ENCODE measurements around the gene NEBL.
A peak's percentile ranks its signal among the peaks of the same experiment; 100 is the strongest.
"Not testable (repeated sequence)": the region's sequence is repeated elsewhere in the genome, so short reads cannot be mapped to it uniquely, and the experiment has no call there.

NEBL gene, protein sequence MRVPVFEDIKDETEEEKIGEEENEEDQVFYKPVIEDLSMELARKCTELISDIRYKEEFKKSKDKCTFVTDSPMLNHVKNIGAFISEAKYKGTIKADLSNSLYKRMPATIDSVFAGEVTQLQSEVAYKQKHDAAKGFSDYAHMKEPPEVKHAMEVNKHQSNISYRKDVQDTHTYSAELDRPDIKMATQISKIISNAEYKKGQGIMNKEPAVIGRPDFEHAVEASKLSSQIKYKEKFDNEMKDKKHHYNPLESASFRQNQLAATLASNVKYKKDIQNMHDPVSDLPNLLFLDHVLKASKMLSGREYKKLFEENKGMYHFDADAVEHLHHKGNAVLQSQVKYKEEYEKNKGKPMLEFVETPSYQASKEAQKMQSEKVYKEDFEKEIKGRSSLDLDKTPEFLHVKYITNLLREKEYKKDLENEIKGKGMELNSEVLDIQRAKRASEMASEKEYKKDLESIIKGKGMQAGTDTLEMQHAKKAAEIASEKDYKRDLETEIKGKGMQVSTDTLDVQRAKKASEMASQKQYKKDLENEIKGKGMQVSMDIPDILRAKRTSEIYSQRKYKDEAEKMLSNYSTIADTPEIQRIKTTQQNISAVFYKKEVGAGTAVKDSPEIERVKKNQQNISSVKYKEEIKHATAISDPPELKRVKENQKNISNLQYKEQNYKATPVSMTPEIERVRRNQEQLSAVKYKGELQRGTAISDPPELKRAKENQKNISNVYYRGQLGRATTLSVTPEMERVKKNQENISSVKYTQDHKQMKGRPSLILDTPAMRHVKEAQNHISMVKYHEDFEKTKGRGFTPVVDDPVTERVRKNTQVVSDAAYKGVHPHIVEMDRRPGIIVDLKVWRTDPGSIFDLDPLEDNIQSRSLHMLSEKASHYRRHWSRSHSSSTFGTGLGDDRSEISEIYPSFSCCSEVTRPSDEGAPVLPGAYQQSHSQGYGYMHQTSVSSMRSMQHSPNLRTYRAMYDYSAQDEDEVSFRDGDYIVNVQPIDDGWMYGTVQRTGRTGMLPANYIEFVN

DNA sequence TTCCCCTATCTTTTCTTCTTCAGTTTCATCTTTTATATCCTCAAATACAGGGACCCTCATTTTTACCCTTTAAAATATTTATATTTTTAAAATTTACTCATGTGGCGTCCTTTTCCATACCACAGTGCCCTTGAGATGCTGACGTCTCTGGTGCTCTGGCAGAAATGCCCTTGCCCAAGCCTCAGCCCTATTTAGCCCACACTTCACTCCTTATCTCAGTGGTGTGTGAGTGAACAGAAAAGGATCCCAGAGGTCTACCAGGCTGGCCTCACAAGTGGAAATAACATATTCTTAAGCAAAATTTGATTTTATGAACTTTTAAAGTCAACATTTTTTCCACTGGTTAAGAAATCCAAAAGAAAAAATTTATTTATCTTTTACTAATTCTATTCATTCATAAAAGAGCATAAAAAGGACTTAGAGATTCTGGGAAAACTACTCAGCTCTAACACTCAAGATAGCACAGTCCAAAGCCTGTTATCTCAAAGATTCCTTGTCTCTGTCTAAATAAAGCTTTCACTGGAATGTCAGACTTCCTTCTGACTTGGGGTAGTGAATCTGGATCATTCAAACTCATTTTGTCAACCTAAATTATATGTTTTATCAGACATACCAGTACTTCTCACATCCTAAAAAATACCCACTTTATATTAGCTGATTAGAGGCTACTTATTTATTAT lies at the start of gene NEBL:
Gene NEBL, minus strand, starts transcription at position 166 of the 680 bp plus-strand sequence. Its CDS starts 106 bp downstream, at position 60.
- no peak for DNase-seq

DNA sequence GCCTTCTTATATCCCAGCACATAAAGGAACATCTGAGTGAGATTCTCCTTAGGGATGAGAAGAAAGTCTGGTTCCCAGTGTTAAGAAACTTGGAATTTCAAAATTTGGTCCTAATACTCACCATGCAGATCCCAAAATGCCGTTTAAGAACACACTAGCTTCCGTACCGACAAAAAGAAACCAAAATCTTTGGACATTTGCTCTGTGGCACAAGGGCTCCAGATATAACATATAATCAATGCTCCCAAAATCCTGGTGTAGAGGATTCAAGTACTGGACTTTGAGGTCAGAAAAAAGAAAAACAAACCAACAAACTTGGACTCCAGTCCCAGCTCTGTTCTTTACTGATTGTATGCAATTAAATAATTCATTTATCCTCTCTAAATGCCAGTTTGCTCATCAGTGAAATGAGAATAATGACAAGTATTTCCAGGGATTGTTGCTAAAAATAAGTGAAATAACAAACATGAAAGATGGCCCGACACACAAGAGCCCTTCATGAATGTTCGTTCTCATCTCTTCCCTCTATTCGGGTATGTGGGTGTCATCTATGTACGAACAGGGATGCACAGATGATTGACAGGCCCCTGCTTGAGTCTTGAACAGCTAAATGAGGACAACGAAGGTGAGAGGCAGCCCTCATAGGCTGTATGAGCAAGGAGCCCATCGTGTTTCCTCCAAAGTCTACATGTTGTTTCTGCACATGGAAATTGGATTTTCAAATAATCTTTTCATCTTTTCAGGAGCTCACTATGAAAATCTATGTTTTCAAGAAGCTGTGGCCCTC lies 48.6 kb upstream of the NEBL start:
- DNase-seq: no peak

DNA sequence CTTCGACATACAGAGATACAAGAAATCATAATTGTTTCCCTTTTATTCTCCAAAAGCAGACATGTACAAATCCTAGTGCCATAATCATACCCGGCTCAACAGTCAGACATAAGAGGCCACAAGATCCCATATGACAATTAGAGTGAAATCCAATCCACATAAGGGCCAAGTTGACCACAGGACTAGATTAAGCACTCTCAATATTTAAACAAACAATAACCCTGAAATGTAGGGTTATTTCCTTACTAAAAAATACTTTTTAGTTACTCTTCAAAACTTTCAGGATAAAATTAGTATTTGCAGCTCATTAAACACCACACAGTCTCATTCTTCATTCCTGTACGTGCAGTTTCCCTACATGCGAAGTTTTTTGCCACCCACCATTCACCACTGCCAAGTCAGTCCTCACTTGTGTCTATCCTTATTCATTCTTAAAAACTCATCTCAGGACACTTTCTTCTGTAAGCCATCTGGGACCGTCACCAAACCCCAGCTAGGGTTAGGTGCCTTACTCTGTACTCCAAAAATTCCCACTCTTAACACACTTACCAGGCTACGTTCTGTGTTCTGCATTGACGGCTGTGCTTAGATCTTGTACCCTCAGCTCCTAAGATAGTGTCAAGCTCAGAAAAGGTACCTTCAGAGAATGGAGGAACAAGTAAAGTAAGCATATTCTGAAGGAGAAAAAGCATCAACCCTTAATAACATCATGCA lies 47.8 kb upstream of the NEBL start:
- DNase-seq: no peak

DNA sequence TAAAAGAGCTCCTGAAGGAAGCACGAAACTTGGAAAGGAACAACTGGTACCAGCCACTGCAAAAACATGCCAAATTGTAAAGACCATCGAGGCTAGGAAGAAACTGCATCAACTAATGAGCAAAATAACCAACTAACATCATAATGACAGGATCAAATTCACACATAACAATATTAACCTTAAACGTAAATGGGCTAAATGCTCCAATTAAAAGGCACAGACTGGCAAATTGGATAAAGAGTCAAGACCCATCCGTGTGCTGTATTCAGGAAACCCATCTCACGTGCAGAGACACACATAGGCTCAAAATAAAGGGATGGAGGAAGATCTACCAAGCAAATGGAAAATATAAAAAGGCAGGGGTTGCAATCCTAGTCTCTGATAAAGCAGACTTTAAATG lies 42.3 kb upstream of the NEBL start:
- not testable (repeated sequence) for DNase-seq

DNA sequence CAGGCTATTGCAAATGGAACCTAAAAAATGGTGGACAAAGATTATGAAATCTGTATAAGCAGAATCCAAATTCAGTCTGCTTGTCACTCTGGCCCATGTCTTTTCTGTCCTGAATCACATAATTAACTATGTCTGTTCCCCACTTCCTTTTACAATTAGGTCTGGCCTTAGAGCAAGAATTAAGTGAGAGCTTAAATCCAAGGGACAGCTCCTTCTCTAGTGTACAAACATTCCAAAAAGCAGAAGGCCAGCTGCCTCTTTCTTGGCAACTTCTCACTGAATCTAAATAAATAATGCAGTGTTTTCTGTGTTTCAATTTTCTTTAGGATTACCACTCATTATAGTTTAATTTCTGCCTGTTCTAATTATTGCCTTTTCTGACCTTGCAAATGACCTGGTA lies 39.3 kb upstream of the NEBL start:
- no peak for DNase-seq

DNA sequence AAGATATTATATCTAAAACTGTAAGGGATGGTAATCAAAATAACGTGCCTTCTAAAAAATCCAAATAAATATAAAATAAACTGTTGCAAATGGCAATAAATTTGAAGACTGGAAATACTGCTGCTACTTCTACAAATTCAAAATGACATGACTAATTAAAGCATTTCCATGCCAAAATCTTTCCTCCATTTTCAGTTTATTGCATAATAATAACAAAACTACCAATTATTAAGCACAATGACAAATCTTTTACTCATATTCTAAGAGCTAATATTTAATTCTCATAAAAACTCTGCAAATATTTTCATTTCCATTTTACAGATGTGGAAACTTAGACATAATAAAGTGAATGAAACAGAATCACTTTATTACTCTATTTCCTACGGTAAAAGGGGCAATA lies 38.8 kb upstream of the NEBL start:
- DNase-seq: no peak

DNA sequence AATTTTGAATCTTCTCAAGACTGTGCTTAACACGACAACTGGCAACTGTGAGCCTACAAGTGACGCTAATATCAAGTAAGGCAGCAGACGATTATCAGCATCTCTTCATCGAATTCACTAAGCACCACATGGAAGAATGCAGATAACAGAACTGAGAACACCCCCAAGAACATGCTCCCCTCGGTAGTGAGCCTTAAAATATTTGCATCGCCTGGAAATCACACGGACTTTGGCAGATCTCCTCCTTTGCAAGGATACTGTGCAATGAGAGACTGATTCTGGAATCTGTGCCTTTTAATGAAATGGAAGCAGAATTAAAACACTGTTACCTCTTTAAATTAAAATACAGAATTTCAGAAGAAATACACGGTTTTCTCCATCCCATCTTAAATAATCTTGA lies 38.2 kb upstream of the NEBL start:
- no peak for DNase-seq

DNA sequence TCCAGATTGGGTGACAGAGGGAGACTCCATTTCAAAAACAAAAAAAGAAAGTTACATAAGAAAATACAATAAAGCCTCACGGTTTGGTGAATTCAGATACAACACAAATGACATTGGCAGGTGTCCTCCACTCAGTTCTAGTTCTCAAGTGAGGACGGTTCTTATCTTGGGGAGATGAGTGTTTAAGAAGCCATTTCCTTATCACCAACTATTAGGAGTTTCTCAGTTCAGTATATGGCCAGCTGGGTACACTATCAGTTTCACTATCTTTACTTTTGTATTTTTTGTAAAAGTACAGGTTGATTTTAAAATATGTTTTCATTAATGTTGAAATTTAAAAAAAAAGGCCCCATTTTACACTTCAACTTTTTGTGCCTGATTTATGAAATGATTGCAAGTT lies 36.6 kb upstream of the NEBL start:
- DNase-seq: no peak

DNA sequence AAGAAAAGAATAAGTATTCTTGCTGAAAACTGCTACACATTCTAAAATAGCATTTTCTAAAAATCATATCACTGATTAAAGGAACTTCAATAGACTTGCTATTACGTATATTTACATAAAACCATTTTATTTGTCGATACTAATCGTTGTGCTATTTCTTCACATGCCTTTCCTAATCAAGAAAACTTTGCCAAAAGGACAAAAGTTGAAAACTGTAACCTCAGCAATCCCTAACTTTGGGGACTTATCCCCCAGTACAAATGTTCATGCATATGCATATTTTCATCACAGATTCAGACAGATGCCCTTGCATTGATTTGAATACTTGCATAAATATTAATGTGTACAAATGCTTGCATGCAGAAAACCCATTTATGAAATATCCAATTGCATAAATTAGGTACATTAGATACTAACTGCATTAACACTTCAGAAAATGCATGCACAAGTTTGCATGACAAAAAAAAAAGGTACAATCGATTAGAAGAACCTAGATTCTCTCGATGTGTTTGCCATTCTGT lies 35.6 kb upstream of the NEBL start:
- no peak for DNase-seq

DNA sequence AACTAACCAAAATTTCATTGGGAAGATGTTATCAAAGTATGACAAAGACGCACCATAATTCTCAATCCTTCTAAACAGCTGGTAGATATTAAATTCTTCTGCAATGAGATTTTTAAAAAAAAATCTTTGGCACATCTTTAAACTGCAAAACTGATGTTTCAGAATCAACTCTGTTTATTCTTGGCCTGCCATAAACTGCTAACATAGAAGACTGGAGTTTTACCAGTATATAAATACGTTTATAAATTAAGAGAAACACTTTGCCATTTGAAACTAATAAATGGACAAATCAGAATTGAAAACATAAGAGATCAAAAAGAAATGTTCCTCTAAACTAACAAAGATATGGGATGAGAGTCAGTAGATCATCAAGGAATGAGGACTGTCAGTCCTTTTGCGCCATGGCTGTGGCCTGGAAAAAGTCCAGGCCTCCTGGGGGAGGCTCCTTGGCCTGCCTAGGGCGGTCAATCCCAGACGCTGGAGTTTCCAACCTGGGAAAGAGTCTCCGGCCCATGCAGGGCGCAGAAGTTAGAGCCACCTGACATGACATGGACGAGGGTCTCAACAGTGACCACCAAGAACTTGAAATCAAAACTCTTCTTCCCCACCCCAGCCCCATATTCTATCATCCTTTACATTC lies 34.2 kb upstream of the NEBL start:
- no peak for DNase-seq

DNA sequence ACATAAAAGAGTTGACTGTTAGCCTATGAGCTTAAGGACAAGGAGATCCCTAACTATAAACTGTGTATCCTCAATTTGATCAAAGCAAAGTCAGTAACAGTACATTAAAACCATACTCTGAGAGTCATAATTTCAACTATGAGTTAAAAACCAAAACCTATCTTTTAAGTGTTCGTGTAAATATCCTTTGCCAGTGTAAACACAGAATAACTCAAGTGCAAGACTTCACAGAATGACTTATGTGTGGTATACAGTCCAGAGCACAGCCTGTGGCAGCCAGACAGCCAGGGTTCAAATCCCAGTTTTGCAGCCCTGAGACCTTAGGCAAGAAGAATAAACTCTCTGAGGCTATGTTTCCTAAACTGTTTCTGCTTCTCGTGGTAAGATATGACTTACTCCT lies 30.3 kb upstream of the NEBL start:
- DNase-seq: no peak

DNA sequence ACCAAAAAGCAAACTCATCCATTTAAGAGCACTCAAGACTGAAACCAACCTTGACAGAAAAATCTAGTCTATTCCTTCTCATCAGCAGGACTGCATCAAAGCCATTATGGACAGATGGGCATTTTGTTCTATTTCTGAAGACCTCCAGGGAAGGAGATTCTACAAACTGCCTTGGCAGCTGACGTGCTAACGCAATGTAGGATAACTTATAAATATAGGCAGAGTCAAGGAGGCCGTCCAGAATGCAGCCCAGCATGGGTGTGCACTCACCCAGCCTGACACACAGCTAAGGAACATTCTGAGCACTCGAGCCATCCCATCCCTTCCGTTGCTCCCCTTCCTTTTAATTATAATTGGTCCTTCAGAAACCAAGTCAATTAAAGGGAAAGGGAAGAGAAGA lies 25.3 kb upstream of the NEBL start:
- peak in 1 of 2 experiments; percentile 88 for DNase-seq

DNA sequence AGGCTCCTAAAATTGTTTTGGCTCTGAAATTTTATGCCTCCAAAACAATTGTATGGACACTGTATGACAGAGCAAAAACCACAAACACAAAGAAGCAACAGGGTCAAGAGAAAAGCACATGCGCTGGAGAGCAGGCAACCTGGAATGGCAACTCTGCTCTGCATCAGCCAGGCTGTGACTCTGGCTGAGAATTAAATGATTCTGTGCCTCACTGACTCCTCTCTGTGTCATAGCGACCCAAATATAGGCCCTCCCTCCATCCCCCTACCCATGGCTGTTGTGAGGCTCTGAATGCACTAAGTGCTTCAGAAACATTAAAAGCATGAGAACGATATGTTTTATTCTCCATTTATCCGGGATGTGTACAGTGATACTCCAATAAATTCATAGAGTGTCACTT lies 24.9 kb upstream of the NEBL start:
- DNase-seq: peak in 1 of 2 experiments; percentile 88

DNA sequence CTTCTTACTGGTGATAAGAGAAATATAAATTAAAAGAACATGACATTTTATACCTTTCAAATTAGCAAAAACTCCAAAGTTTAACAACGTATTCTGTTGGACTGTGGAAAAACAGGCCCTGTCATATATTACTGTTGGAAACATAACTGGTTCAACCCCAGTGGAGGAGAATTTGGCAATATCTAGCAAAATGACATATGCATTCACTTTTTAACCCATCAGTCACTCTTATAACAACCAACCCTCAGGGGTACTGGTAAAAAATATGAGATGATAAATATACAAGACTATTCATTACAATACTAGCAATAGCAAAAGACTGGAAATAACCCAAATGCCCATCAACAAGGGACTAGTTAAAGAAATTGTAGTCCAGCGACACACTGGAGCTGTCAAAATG lies 22.9 kb upstream of the NEBL start:
- DNase-seq: no peak

DNA sequence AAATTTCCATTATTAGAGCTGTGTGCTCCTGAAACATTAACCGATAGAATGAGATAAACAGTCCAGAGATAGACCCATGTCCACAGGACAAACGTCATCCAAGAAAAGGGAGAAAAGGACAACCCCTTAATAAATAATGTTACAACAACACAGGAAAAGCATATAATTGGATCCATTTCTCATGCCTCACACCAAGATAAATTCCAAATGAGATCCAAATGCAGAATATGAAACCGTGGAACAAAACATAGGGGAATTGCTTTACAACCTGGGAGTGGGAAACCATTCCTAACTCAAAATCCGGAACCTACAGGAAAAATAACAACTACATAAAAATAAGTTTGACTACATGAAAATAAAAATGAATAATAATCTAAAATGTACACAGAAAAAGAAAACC lies 22.4 kb upstream of the NEBL start:
- no peak for DNase-seq

DNA sequence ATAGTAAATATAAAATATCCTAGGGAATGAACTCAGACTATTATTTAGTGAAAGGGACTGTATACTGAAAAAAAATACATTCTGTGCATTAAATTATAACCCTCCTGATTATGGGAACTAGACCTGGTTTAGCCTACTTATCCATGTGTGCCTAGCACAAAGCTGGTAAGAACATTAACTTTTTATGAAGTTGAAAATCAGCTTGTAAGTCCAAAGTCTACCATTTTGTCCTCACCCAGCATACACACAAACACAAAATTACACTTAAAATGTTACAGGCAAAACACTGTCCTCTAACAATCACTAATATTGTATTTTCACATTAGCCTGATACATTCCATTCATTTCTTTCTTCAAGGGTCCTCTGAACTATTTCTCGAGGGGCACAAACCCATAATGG lies 19.9 kb upstream of the NEBL start:
- DNase-seq: no peak

DNA sequence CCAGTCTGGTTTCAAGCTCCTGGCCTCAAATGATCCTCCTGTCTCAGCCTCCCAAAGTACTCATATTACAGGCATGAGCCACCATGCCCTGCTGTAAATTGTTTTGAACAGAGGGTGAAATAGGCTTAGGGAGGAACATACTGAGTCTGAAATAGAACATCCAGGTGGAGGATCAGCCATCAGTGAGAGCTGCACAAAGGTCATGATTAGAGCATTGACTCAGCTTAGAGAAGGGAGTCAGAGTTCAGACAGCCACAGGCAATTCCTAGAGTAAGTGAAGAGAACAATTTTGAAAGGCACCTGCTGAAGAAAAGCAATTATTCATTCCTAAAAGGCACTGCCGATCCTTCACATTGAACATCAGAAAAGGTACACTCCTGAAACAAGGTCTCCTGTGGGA lies 15.9 kb upstream of the NEBL start:
- no peak for DNase-seq

DNA sequence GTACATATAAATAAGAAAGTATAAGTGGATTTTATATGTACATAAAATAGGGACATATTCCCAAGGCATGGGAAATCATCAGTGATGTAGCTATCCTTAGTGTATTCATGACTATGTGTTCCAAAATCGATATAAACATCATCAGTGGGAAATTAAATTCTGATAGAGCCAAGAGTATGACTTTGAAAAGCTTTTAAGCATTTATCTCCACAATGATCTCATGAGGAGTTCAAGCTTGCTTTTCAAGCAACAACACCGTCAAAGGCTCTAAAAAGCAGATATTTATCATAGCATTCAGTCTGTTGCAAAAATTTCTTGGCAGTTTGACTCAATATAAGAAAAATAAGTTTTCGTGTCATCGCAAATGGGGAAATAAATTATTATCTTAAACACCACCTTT lies 14.5 kb upstream of the NEBL start:
- no peak for DNase-seq

DNA sequence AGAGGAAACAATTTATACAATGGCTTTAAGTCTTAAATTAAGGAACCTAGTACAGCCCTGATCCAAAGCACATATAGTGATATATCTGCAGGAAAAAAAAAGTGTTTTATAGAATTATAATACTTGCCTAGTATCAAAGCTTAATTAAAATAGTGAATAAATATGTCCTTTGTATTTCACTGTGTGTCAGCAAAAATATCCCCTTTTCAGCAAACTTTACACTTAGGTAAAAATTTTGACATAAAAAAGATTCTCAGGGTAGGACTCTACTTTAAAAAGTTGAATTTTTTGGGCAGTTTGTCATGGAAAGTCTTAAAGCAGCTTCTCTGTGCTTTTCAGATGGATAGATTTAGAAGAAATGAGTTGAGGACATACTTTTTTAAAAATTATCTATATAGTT lies 12.7 kb upstream of the NEBL start:
- DNase-seq: no peak

DNA sequence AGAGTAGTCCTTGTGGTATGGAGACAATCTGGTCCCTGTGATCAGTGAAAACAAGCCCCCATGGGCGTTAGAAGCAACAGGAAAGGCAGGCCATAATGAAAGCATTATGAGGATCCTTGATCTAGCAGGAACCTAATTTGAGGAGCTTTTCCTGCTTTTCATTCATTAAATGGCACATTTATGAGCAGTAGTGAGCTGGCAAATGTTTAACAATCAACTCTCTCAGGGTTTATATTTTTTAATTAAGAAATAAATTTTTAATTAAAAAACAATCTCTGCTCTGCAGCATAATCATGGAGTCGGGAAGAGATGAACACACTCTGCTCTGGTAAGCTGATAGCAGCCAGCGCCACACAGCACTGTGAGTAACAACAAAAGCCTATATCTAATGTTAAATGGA lies 11.3 kb upstream of the NEBL start:
- no peak for DNase-seq
